GM21717 (cell line): ENCODE measurements around the gene GRIK1.

Experiments used
- ATAC-seq: cut with Tn5 transposase; IDR thresholded peaks from one replicate; pipeline ENCODE4 v1.9.1; 2021; ENCODE audit warnings: mild to moderate bottlenecking, moderate library complexity; ENCODE audit not compliant: unreplicated experiment

Gene GRIK1

DNA sequence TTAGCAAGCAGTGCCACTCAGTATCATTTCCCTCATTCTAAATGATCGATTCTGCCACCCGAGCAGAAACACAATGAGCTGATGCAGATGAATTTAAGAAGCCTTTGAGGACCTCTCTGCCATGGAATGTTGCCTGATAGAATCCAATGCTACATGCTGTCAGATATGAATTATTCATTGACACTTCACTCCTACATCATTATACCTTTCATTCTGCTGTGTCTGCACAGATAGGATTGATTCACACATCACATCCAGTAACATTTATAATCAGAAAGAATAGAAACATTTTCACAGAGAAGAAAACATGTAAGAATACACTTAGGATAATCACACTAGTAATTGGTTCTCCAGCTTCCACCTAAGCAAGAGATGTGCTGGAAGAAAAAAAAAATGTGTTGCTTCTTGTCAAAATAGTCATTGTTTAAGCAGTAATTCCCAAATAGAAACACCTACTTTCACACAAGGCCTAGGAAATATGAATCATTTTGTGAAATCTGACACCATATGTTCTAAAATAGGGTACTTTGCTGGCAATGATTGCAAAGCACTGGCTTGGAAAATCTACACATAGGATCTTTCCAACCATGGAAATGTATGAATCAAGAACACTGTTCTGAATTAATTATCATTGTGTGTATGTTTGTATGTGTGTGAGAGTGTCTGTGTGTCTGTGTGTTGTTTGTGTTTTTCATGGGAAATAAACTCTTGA, 110.1 kb downstream of the GRIK1 start:
- no peak for ATAC-seq

DNA sequence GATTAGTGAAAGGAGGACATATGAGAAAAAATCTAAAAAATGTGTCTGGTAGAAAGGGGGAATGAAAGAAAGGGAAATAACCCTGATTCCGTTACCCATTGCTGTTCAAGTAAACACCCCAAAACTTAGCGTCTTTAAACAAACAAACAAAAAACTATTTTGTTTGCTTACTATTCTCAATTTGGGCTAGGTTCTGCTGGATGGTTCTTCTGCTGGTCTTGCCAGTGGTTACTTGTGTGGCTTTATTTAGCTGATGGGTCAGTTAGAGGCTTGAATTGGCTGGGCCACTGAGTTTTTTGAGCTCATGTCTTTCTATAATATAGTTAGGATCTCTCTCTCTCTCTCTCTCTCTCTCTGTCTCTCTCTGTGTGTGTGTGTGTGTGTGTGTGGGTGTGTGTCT, 112.1 kb downstream of the GRIK1 start:
- no peak for ATAC-seq

DNA sequence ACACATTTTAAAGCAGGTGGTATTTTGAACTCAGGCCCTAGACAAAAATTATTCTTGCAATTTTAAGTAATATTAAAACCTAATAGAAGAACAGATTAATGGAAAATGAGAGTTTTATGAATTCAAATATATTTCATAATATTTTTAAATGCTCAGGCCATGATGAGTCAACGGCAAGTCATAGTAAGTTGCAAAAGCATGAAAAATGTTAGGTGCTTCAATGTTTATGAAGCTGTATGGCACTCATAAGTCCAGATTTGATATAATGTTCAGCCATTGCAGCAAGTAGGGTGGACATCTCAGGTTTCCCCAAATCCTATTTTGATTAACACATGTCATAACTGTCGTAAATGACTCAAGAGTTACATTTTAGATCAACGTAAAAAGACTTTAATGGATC, 112.6 kb downstream of the GRIK1 start:
- no peak for ATAC-seq

DNA sequence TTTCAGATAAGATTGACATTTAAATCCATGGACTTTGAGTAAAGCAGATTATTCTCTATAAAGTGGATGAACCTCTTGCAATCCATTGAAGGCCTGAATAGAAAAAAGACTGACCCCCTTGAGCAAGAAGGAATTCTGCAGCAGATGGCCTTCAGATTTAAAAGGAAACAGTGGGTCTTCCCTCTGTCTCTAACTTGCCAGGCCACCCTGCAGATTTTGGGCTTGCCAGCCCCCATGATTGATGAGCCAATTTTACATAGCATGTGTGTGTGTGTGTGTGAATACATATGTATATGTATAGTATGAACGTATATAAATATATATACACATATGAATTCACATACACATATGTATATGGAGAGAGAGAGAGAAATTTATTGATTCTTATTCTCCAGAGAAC, 113.4 kb downstream of the GRIK1 start:
- ATAC-seq, result no peak

DNA sequence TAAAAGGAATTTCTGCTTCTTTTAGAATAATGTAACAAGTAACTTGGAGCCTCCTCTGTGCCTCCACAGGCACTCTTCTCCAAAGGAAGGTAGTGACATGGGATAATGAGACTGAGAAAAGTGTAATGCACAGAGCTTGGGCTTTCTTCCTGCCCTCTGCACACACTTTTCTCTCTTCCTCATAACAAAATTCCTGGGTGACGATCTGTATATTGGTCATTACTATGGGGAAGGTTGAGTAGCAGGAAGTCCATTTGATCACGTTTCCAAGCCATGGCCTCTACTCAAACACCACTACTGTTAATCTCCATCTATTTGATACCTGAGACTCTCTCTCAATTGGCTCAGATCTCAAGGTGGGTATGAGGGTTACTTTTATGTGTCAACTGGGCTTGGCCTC, 113.9 kb downstream of the GRIK1 start:
- ATAC-seq, result no peak

DNA sequence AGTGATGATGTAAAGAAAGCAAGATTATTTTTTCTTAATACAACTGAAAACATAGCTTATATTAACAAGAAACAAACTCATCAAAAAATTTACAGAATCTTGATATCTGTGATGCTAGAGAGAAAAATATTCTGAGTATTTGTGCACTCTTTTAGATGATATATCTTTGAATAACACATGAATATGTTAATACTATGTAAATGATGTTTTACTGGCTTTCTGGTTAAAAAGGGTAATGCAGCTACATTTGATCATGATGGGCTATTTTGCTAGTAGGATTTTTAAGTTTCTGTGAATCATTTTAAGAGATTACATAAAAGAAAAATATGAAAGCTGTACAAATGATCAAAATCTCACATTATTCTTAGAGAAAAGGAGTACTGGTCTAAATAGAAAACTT, 114.5 kb downstream of the GRIK1 start:
- no peak for ATAC-seq

DNA sequence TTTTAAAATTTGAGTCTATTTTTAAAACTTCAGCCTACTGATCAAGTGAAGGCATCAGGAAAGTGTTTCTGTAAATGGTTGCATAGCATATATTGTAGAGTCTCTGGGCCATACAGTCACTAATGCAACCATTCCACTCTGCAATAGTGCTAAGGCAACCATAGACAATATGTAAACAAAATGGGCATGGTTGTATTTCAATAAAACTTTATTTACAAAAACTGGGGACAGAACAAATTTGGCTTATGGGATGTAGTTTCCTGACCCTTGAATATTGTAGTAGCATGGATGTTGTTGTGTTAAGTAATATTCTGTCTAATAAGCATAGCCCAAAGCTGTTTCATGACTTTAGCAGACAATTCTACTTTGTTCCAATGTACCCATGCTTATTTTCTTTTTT, 117.7 kb downstream of the GRIK1 start:
- ATAC-seq, result no peak

DNA sequence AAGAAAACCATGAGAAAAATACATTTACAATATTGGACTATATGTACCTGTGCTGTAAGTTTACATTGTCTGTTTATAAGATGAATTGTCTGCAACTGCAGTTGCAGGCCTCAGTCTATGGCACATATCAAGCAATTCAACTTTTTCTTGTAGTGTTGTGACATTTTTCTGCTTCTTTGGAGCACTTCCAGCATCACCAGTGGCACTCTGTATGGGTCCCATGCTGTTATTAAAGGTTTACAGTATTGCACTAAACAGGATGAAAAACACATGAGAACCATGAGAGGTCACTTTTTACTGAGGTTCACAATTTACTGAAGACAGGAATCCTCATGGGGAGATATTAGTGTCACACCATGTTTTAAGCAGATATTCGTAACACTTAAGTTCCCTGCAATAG, 118.6 kb downstream of the GRIK1 start:
- no peak for ATAC-seq

DNA sequence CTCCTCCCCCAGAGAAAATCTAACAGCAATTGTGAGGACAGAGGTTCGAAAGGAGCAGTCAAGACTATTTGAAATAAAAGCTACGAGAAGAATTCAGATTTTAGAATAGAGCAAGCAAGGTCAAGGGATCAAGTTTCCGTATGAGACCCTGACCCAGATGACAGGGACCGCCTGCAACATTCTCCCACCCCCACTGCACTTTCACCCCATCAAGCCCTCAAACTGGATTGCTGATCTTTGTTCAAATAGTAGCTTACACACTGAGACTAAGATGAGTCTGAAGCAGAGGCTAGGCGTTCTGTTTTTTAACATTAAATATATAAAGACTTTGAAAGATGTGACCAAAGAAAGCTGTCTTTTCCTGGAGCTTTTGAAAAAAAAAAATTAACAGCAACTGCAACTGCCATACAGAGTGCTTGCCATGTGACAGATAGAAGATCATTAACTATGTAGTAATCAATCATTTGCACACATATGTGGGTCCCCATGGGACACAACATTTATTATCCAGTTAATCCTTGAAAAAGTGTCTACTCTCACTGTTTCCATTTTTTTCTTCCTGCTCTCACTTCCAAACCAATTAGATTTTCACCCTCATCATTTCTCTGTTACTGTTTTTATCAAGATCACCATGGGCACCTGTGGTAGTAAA, 120.0 kb downstream of the GRIK1 start:
- ATAC-seq, result no peak

DNA sequence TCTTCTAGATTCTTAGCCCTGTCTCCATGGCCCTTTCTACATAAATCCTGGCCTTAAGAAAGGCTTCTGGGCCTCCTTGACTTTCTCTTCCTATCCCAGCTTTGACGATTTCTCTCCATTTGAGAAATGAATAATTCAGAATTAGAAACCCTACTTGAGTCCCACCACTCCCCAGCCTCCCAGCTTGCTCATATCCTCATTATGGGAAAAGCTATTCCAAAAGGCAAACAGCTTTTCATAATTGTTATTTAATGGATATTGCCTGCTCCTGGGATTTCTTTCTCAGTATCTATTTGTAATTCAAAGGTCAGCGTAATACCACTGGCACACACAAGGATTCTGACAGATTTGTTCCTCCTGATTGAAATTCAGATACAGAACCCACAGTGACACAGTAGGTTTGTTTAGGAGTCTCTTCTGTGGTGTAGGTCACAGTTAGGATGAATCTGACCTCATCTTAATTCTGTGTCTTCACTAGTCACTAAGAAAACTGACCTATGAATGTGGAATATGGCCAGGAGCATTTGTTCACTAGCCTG, 121.3 kb downstream of the GRIK1 start:
- no peak for ATAC-seq

DNA sequence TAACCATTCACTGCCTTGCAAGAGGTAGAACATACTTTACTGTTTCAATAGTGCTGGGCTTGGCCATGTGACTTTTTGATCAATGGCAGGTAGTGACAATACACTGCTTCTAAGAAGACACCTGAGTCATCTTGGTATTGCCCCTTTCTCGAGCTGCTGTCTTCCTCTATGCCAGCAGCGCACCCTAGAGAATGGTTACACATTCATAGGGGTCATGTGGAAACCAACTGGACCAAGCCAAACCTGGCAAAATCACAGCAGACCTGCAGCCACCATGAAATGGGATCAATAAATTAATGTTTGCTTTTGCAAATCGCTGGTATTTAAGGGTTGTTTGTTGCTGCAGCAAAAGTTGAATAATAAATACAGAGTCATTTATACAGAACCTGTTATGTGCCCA, 122.3 kb downstream of the GRIK1 start:
- ATAC-seq, result no peak

DNA sequence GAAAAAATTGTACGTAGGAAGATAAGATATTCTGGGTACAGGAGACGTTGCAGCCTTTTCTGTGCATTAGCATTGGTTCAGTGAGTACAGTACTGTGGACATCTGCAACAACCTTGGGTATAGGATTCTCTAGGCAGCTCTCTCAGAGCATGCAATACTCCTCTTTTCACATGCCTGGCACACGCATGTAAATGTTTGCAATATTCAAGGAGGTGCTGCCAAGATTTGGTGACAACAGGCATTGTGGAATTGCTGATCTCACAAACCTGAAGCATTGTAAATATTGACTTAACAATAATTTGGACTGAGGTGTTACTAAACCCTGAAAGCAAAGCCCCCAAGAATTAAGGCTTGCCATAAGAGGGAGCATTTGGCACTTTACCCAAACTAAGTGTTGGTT, 126.8 kb downstream of the GRIK1 start:
- no peak for ATAC-seq

DNA sequence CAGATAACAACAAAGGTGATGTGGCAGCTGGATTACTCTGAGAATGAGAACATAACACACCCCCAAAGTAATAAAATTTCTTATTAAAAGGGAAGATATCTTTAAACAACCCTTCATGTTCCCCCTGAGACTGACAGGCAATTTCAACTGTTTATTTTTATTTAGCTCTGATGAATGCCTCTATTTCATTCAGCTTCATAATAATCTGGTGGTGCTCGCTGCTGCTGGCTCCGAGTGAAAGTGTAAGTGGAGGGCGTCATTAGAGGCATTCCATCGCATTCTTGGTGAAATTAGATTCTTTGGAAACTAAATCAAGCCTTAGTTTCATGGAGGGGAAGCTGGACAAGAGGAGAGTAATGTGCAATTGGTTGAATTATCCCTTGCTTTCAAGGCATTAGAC, 128.9 kb downstream of the GRIK1 start:
- no peak for ATAC-seq

DNA sequence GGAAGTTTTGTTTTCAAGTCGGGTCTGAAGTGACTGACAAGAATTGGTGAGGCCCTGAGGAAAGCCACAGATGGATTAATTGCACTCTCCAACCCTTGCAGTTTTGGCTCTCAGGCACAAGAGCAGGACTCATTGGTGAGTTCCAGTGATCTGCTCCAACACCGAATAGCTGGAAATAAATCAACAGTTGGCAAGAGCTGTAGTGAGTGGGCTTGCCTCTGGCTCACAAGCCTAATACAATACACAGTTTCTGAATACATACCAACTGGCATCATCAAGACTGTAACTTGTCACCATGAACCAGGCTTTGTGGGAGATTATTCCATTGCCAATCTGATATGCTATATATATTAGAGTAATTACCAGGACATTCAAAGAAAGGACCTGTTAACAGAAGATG, 131.6 kb downstream of the GRIK1 start:
- ATAC-seq, result no peak

DNA sequence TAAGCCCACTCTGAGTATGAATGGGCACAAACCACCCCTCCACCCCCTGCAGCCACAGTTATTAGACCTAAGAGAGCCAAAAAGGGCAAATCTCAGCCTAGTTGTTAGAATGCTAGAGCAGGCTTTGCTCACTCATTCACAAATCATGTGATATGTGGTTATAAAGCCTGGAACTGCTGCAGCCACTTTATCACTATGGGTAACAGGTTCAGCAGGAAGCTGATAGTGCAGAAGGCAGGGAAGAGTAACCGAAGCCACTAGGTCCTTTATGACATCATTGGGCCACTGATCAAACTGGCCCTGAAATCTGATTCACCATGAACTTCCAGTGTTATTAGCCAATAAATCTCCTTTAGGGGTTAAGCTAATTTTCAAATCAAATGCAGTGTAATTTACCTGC, 134.7 kb downstream of the GRIK1 start:
- no peak for ATAC-seq

DNA sequence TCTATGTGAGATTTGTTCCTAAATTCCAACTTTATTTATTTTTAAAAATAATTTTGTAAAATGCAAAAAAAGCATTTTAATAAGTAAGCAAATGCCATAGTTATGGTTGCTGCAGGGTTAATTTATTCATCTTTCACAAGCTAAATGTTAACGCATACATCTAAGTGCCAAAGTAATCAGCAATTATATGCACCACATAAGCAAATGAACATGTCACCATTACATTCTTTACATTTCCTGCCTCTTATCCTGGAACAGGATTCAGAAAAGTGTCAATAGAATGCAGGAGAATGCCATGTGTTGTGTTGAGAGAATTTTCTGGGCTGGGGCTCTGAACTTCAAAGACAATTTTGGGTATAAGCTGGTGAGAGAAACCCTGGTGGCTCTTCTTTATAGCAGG, 136.6 kb downstream of the GRIK1 start:
- no peak for ATAC-seq

DNA sequence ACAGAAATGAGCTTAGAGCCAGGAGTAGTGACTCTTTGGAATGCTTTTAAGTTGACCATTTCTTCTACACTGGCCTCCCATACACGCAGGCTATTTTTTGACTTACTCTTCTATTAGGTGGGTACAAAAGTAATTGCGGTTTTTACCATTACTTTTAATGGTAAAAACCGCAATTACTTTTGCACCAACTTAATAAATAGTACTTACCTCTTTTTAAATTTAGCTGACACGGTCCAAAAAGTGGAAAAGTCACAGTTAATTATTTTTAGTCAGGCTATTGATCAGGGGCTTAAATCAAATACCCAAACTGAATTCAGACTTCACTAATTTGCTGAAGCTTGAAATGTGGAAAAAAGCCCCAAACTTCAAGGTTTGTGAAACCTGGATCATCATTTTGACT, 138.7 kb downstream of the GRIK1 start:
- no peak for ATAC-seq

DNA sequence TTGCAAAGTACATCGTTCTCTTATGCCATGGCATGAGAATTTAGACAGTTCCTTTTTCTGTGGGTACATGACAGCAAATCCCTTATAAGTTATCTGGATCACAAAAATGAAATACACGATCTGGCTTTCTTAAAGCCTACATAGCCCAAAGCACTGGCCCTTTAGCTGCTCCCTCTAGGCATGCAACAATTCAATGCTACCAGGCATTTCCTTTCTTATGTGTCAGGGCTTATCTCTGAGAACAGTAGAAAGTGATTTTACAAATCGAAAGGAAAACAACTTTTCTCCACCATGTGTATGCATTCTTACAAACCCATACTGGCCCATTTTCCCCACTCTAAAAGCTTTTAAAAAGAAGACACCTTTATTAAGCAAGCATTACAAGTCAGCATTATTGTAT, 139.7 kb downstream of the GRIK1 start:
- no peak for ATAC-seq

DNA sequence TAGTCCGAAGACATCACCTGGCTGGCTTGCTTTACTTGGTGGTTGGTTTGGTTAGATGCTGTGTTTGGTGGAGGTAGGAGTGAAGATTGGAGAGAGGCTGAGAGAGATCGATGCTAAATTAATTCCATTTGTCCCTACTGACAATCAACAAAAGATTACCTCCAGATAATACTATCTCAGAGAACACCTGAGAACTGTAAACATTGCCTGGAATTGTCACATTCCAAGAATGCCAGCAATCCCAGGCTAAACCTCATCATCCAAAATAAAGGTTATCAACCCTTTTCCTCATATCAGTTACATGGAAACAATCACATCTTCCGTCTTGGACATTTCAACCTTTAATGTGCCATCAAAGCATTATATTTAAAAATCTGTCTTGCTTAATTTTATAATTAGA, 141.0 kb downstream of the GRIK1 start:
- no peak for ATAC-seq

DNA sequence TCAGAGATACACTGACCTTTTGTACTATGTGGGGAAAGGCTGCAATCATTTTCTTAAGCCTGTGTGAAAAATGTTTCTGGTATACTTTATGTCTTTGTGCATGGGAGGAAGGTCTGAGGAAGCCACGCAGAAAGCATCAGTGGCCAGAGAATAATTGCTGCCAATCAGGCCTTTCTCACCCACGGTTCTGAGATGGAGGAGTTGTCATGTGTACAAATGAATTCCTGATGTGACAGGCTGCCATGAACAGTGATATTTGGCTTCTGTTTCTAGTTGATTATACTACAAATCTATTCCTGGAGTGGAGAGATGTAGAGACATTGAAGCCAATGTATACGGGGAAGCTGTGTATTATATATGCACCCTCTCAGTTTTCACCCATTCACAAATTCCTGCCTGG, 142.6 kb downstream of the GRIK1 start:
- no peak for ATAC-seq

DNA sequence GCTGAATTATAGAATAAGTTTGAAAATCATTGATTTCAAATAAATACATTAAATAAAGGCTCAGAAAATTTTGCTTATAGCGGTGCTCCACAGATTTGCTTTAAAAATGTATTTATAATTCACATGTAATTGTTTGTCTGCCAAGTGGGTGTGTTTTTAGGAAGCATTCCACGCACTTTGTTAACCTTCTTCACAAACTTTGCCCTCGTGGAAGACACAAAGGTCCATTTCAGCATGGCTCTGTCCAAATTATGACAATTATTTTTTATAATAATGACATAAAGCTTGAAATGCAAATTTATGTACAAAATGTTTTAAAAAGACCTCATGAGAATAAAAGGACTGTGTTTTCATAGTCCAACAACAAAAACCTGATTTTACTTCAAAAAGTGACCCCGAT, 146.1 kb downstream of the GRIK1 start:
- ATAC-seq, result no peak

DNA sequence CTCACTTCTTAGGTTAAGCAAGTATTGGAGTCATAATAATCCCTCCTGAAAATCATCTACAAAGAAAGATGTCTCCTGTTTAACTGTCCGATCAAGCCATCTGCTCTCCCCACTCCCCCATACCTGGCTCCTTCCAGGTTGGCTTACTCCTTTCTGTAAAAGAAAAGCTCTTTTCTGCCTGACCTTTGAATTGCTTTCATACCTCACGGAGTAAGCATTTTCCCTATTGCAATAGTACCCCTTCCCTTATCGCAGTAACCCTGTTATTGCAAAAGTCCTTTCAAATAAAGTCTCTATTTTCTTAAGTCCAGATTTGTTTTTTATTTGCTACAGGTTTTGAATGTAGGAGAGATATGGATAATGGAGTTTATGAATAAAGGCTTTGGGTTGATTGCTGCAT, 150.4 kb downstream of the GRIK1 start:
- ATAC-seq, result no peak

DNA sequence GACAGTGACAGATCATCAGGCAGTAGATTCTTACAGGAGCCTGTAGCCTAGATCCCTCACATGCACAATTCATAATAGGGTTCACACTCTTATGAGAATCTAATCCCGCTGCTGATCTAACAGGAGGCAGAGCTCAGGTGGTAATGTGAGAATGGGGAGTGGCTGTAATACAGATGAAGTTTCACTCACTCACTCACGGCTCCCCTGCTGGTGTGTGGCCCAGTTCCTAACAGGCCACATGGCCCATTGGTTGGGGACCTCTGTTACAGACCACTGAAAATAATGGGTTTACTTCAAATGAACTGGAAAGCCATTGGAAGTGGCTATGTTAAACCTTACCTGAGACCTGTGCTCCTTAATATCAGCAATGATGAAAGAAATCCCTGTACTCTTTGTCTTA, 151.0 kb downstream of the GRIK1 start:
- no peak for ATAC-seq
